DND-41 (cell line): Measurements from ENCODE around the gene NOX5.

ENCODE experiments used
- ATAC-seq: fragments of 200-7000 bp; cut with Tn5 transposase; 3 replicates; pipeline ENCODE4 v1.9.1; 2021; ENCODE audit warnings: low read depth; ENCODE audit not compliant: insufficient read depth
- DNase-seq: peaks from one replicate; pipeline ENCODE4 v3.0.0-alpha.2; 2020
- H2AFZ ChIP-seq: 2 replicates; pipeline ENCODE4 v1.6.0; 2012; ENCODE audit warnings: low read depth, low read length
- H3K27ac ChIP-seq: 2 replicates; pipeline ENCODE4 v1.5.1; 2012; ENCODE audit warnings: low read length, inconsistent platforms
- H3K27me3 ChIP-seq: fragments of 200-600 bp; sonication (generic); 2 replicates; pipeline ENCODE4 v1.6.0; 2012; ENCODE audit warnings: low read length, mild to moderate bottlenecking, inconsistent platforms; ENCODE audit not compliant: insufficient read depth, poor library complexity
- H3K36me3 ChIP-seq: 2 replicates; pipeline ENCODE4 v1.5.1; 2012; ENCODE audit warnings: low read length, inconsistent platforms; ENCODE audit not compliant: insufficient read depth
- H3K4me1 ChIP-seq: 2 replicates; pipeline ENCODE4 v1.5.1; 2012; ENCODE audit warnings: mild to moderate bottlenecking, low read length; ENCODE audit not compliant: insufficient read depth
- H3K4me2 ChIP-seq: 2 replicates; pipeline ENCODE4 v1.6.0; 2012; ENCODE audit warnings: mild to moderate bottlenecking, moderate library complexity, low read length, inconsistent platforms; ENCODE audit not compliant: insufficient read depth
- H3K4me3 ChIP-seq, 2 experiments: fragments of 200-600 bp in 1 of 2; shearing (Covaris generic) in 1 of 2; 2 replicates each; pipeline ENCODE4 v1.5.1; 2012 to 2016; ENCODE audit warnings: inconsistent platforms in 2 of 2, low read length in 2 of 2, mild to moderate bottlenecking in 2 of 2, low read depth in 1 of 2, moderate library complexity in 1 of 2
- H3K79me2 ChIP-seq: 2 replicates; pipeline ENCODE4 v1.6.0; 2012; ENCODE audit warnings: low read length, inconsistent platforms; ENCODE audit not compliant: insufficient read depth
- H3K9ac ChIP-seq: 2 replicates; pipeline ENCODE4 v1.6.0; 2012; ENCODE audit warnings: low read depth, mild to moderate bottlenecking, inconsistent platforms, low read length, moderate library complexity
- H3K9me3 ChIP-seq: 2 replicates; pipeline ENCODE4 v1.5.1; 2012; ENCODE audit warnings: low read length, moderate library complexity, mild to moderate bottlenecking, inconsistent platforms; ENCODE audit not compliant: insufficient read depth, severe bottlenecking
- H4K20me1 ChIP-seq: 2 replicates; pipeline ENCODE4 v1.6.0; 2012; ENCODE audit warnings: low read length; ENCODE audit not compliant: insufficient read depth
- CTCF ChIP-seq: IDR thresholded peaks from 2 replicates; pipeline ENCODE4 v1.5.1; 2012; ENCODE audit warnings: borderline replicate concordance, low read length, moderate library complexity, mild to moderate bottlenecking; ENCODE audit not compliant: poor library complexity, severe bottlenecking; ENCODE audit errors: extremely low read depth
- EZH2 ChIP-seq: IDR thresholded peaks from 3 replicates; pipeline ENCODE4 v1.6.1; 2012; ENCODE audit warnings: borderline replicate concordance, low read depth, mild to moderate bottlenecking, moderate library complexity, low read length, inconsistent platforms; ENCODE audit not compliant: severe bottlenecking

The NOX5 gene

GRCh38 chr15:68989541-68990230 lies 24.8 kb upstream of the NOX5 start:
- ATAC-seq: no peak
- H2AFZ ChIP-seq: no peak overlapping the region

DNA sequence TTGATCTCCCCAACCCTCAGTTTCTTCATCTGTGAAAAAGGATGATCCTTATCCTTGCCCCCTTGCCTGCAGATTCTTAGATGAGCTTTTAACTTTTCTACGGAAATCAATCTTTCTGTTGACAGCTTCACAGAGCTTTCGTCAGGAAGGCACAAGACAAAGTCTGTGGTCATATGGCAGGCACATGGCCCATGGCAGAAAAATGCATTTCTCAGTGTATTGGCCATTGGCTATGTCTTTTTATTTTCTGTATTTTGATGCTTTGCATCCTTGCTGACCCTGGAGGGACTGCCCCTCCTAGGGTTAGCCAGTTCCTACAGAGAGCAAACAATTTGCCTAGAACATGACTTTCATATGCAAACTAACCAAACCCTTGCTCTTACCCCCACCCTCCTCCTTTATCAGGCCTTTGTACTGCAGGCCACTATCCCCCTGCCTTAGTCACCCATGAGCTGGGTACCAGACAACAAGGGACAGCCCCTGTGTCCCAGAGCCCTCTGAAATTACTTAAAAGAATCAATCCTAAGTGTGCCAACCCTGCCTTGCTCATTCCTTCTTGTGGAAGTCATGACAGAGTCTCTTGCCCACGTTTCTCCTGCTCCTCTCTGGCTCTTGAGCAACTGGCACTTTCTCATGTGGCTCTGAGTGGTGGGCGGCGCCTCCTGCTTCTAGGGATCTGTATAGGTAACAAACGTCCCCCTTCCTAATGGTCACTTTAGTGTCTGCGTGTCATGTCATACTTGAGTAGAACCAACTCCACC lies 24.1 kb upstream of the NOX5 start:
- Histone ChIP-seq H3K4me3 (no peak overlapping the region), H3K79me2 (no peaks in the 10 kb centered on the region), H3K36me3 (no peaks in the 10 kb centered on the region), H2AFZ (no peak overlapping the region), H3K27me3 (peaks cover 3% of the 10 kb centered on the region), H3K9ac (no peak overlapping the region), H3K4me1 (no peaks in the 10 kb centered on the region), H3K27ac (no peak overlapping the region), H3K9me3 (no peaks in the 10 kb centered on the region), H4K20me1 (no peaks in the 10 kb centered on the region), H3K4me2 (no peak overlapping the region)
- no peak for DNase-seq
- TF ChIP-seq CTCF (no peak), EZH2 (no peak)
- ATAC-seq: no peak

More at GRCh38 chr15:68989541-68990230, 24.8 kb upstream of the NOX5 start:
- H3K4me3 ChIP-seq: no peak overlapping the region
- no peaks in the 10 kb centered on the region for H3K9me3 ChIP-seq
- H3K79me2 ChIP-seq: no peaks in the 10 kb centered on the region
- no peak overlapping the region for H3K27ac ChIP-seq
- H3K9ac ChIP-seq: no peak overlapping the region
- DNase-seq: no peak
- H3K4me2 ChIP-seq: no peak overlapping the region
- no peaks in the 10 kb centered on the region for H3K36me3 ChIP-seq
- H4K20me1 ChIP-seq: no peaks in the 10 kb centered on the region
- H3K27me3 ChIP-seq: peaks cover 3% of the 10 kb centered on the region
- TF ChIP-seq CTCF (no peak), EZH2 (no peak)
- no peaks in the 10 kb centered on the region for H3K4me1 ChIP-seq

GRCh38 chr15:68990992-68991500 lies 23.4 kb upstream of the NOX5 start:
- Histone ChIP-seq H3K27ac (no peak overlapping the region), H3K27me3 (peaks cover 3% of the 10 kb centered on the region), H3K4me1 (no peaks in the 10 kb centered on the region), H4K20me1 (no peaks in the 10 kb centered on the region), H3K4me2 (no peak overlapping the region), H3K9ac (no peak overlapping the region), H3K36me3 (no peaks in the 10 kb centered on the region), H3K4me3 (no peak overlapping the region), H3K79me2 (no peaks in the 10 kb centered on the region), H3K9me3 (no peaks in the 10 kb centered on the region), H2AFZ (no peak overlapping the region)
- DNase-seq (no peak), ATAC-seq (no peak)
- TF ChIP-seq EZH2: no peak
- TF ChIP-seq CTCF: no peak
